Activated naive CD4-positive, alpha-beta T cell treated with Interleukin-2 at 50 U/mL for 16 hours (primary cell): ENCODE data around the gene SCYL2.

ENCODE experiments used
- DNase-seq: peaks from one replicate; pipeline ENCODE4 v3.0.0-alpha.2; 2020

SCYL2 gene

DNA sequence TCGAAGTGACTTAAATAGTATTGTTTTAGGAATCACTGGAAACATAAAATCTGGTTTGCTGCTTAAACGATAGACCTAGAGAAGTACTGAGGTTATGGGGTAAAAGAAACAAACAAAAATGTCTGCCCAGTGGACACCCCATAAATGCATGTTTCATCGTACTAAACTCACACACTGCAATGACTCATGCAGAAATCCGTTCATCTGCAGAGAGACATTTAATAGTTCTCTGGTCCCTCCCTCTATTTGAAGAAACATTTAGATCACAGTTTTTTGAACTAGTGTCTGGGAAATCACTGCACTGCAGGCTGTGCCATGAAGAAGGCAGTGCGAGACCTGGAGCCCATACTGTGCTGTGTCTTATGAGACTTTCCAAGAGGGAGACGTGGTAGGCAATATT lies 115.4 kb downstream of the SCYL2 start:
- no peak for DNase-seq

GRCh38 chr12:100383586-100384558 lies 116.9 kb downstream of the SCYL2 start:
- DNase-seq, result no peak

- no peak for DNase-seq
Observed at GRCh38 chr12:100384559-100384935, 117.6 kb downstream of the SCYL2 start.

- no peak for DNase-seq
Observed at GRCh38 chr12:100388382-100388781, 121.4 kb downstream of the SCYL2 start.
